SK-N-SH (cell line): ENCODE measurements around the gene SLC12A3. TPM values are rescaled to one million over a fixed set of nuclear protein-coding genes. Genes with fewer than 3 reads are reported as not detected.
A peak's percentile ranks its signal among the peaks of the same experiment; 100 is the strongest.
"Not testable (repeated sequence)": the region's sequence is repeated elsewhere in the genome, so short reads cannot be mapped to it uniquely, and the experiment has no call there.

ENCODE experiments used
- CTCF ChIA-PET: fragments of 300-600, 350-600 bp; formaldehyde crosslinking; extraction: SDS; loops from one replicate; lab custom pipeline; 2021; lab: Yijun Ruan, JAX
- POLR2A ChIA-PET: fragments of 350-600 bp; sonication (Branson Sonifier 250); formaldehyde crosslinking; extraction: SDS; loops from one replicate; lab custom pipeline; 2020; ENCODE audit warnings: antibody characterized with exemption, inconsistent platforms; lab: Yijun Ruan, JAX
- DNase-seq: peaks from one replicate; pipeline ENCODE4 v3.0.0; 2012
- H2AFZ ChIP-seq: fragments of 200-600 bp; sonication (generic); 2 replicates; pipeline ENCODE4 v1.8.1; 2016; ENCODE audit warnings: antibody characterized with exemption, mild to moderate bottlenecking, low read depth
- H3F3A ChIP-seq: fragments of 200-600 bp; sonication (generic); replicated peaks from 2 replicates; pipeline ENCODE3; 2016; ENCODE audit warnings: antibody characterized with exemption, mild to moderate bottlenecking; ENCODE audit not compliant: insufficient read depth
- H3K27ac ChIP-seq, 2 experiments: fragments of 200-500 bp in 1 of 2; fragments of 200-600 bp in 1 of 2; sonication (Bioruptor generic) in 1 of 2; sonication (generic), shearing (Covaris generic) in 1 of 2; 2 replicates each; pipeline versions ENCODE4 v1.5.1 to v1.6.1; 2014 to 2016; ENCODE audit warnings: low read depth in 2 of 2, inconsistent platforms in 1 of 2, low read length in 1 of 2, mild to moderate bottlenecking in 1 of 2, mixed read lengths in 1 of 2
- H3K27me3 ChIP-seq: fragments of 200-600 bp; sonication (generic), shearing (Covaris generic); 2 replicates; pipeline ENCODE4 v1.6.1; 2016; ENCODE audit warnings: mixed run types; ENCODE audit not compliant: insufficient read depth
- H3K36me3 ChIP-seq, 2 experiments: fragments of 200-500 bp in 1 of 2; fragments of 200-600 bp in 1 of 2; sonication (Bioruptor generic) in 1 of 2; sonication (generic) in 1 of 2; replicated peaks in 1 of 2; 2 replicates each; pipeline versions ENCODE3 to v1.5.1; 2014 to 2016; ENCODE audit warnings: low read length in 1 of 2, mild to moderate bottlenecking in 1 of 2; ENCODE audit not compliant: insufficient read depth in 2 of 2, control insufficient read depth in 1 of 2
- H3K4me1 ChIP-seq, 2 experiments: fragments of 200-500 bp in 1 of 2; fragments of 200-600 bp in 1 of 2; sonication (Bioruptor generic) in 1 of 2; sonication (generic), shearing (Covaris generic) in 1 of 2; 2 replicates each; pipeline versions ENCODE4 v1.5.1 to v1.6.1; 2014 to 2016; ENCODE audit warnings: low read depth in 1 of 2, low read length in 1 of 2, mixed run types in 1 of 2; ENCODE audit not compliant: insufficient read depth in 2 of 2, control insufficient read depth in 1 of 2
- H3K4me2 ChIP-seq: fragments of 200-600 bp; sonication (generic), shearing (Covaris generic); 2 replicates; pipeline ENCODE4 v1.6.1; 2017; ENCODE audit warnings: mixed run types
- H3K4me3 ChIP-seq, 2 experiments: fragments of 200-500 bp in 1 of 2; fragments of 200-600 bp in 1 of 2; sonication (Bioruptor generic) in 1 of 2; sonication (generic), shearing (Covaris generic) in 1 of 2; 2 replicates each; pipeline versions ENCODE4 v1.5.1 to v1.8.1; 2014 to 2016; ENCODE audit warnings: low read depth in 2 of 2, inconsistent platforms in 1 of 2, low read length in 1 of 2, mild to moderate bottlenecking in 1 of 2, mixed read lengths in 1 of 2, moderate library complexity in 1 of 2
- H3K79me2 ChIP-seq: fragments of 200-600 bp; sonication (generic); 2 replicates; pipeline ENCODE4 v1.8.1; 2017; ENCODE audit warnings: mild to moderate bottlenecking; ENCODE audit not compliant: insufficient read depth
- H3K9ac ChIP-seq: fragments of 200-600 bp; sonication (generic); 2 replicates; pipeline ENCODE4 v1.6.1; 2017; ENCODE audit warnings: mixed run types
- H3K9me2 ChIP-seq: fragments of 200-600 bp; sonication (generic); 2 replicates; pipeline ENCODE4 v1.6.1; 2017; ENCODE audit warnings: mixed run types
- H3K9me3 ChIP-seq: fragments of 200-600 bp; sonication (generic); 2 replicates; pipeline ENCODE4 v1.6.1; 2017; ENCODE audit warnings: mixed run types, mild to moderate bottlenecking, moderate library complexity
- H4K20me1 ChIP-seq: fragments of 200-600 bp; sonication (generic); 2 replicates; pipeline ENCODE4 v1.6.1; 2017; ENCODE audit warnings: mild to moderate bottlenecking, mixed run types; ENCODE audit not compliant: insufficient read depth
- CHD2 ChIP-seq: fragments of 150-350 bp; IDR thresholded peaks from 2 replicates; pipeline ENCODE4 v1.6.1; 2018; ENCODE audit warnings: low read length; ENCODE audit not compliant: partially characterized antibody
- ELF1 ChIP-seq: IDR thresholded peaks from 2 replicates; pipeline ENCODE4 v1.4.0; 2012
- FOXM1 ChIP-seq: IDR thresholded peaks from 2 replicates; pipeline ENCODE4 v1.4.0; 2012; ENCODE audit warnings: low read depth, mild to moderate bottlenecking
- MEF2A ChIP-seq: IDR thresholded peaks from 2 replicates; pipeline ENCODE4 v1.4.0; 2012; ENCODE audit warnings: low read depth, borderline replicate concordance
- PBX3 ChIP-seq: IDR thresholded peaks from 2 replicates; pipeline ENCODE4; 2012
- TAF1 ChIP-seq: IDR thresholded peaks from 2 replicates; pipeline ENCODE4 v1.6.1; 2012; ENCODE audit warnings: low read depth, mild to moderate bottlenecking, low read length, moderate library complexity, borderline replicate concordance
- TCF12 ChIP-seq: IDR thresholded peaks from 2 replicates; pipeline ENCODE4 v1.4.0; 2012
- USF2 ChIP-seq: fragments of 150-350 bp; IDR thresholded peaks from 2 replicates; pipeline ENCODE4 v1.6.1; 2017; ENCODE audit warnings: antibody characterized with exemption, low read length, low read depth, borderline replicate concordance
- ZBTB33 ChIP-seq: IDR thresholded peaks from 2 replicates; pipeline ENCODE4 v1.4.0; 2012; ENCODE audit warnings: low read depth, borderline replicate concordance
- WGBS: methylation state at CpG from one replicate; pipeline ENCODE4 v1.1.6; 2017; ENCODE audit warnings: low lambda C conversion rate; 5-methylcytosine and 5-hydroxymethylcytosine counted together
- polyA plus RNA-seq, 3 experiments: library from polyadenylated mRNA; depleted of rRNA; stranded (reverse); fragments of >200 nt; gene quantifications; 2 replicates each; pipeline ENCODE4 v1.2.3, GENCODE V29; 2012
- TF ChIP-seq, protein P1 (sequence below): fragments of 200-600 bp; sonication (generic); IDR thresholded peaks from 2 replicates; pipeline ENCODE4 v1.6.1; 2017; ENCODE audit warnings: antibody characterized with exemption, mild to moderate bottlenecking, moderate library complexity

Gene SLC12A3
- polyA plus RNA-seq, 1 of the 3 experiments (the other 2 are of a cell fraction), result not detected

GRCh38 chr16:56932721-56933619 is 68.0 kb downstream of the SLC12A3 start (continued):
- TF ChIP-seq ZBTB33, result no peak
- TF ChIP-seq USF2, result peak; percentile 54; the same call in 1 of the 2 replicates
- no peak for TF ChIP-seq TAF1
- TF ChIP-seq PBX3, result no peak
- TF ChIP-seq CHD2, result no peak
- no peak for TF ChIP-seq ELF1
- TF ChIP-seq, protein P1, sequence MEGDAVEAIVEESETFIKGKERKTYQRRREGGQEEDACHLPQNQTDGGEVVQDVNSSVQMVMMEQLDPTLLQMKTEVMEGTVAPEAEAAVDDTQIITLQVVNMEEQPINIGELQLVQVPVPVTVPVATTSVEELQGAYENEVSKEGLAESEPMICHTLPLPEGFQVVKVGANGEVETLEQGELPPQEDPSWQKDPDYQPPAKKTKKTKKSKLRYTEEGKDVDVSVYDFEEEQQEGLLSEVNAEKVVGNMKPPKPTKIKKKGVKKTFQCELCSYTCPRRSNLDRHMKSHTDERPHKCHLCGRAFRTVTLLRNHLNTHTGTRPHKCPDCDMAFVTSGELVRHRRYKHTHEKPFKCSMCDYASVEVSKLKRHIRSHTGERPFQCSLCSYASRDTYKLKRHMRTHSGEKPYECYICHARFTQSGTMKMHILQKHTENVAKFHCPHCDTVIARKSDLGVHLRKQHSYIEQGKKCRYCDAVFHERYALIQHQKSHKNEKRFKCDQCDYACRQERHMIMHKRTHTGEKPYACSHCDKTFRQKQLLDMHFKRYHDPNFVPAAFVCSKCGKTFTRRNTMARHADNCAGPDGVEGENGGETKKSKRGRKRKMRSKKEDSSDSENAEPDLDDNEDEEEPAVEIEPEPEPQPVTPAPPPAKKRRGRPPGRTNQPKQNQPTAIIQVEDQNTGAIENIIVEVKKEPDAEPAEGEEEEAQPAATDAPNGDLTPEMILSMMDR, result no peak

DNA sequence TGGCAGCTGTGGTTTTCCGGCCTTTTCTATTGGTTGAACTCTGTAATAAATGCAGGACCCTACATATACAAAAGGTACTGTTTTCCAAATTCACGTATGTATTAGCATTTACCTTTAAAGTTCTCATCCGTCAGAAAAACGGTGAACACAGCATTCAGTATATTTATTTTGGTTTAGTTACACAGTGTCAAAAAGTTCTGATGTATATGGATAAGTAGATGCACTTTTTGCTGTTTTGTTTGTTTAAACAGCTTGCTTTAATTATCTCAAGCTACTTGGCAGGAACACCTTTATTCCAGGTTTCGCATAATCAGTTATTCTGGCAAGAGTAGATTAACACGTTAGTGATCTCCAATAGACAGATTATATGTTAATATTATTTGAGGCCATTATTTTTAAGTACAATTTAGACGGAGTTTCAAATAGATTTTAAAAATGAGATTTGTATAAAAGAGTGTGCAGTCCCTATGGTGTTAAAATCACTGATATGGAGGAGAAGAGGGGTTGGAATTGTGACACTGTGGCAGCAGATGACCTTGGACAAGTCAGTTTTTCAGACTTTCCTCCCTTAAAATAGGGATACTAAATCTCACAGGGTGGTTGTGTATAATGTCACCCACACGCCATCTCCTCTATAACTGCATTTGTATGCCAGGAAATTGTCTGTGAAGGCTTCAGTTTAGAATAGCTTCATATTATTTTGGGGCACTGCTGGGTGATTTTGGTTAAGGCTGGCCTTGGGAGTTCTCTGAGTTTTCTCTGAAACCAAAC is 69.0 kb downstream of the SLC12A3 start:
- 46% methylated on average over 8 of the region's 8 CpGs for WGBS
- DNase-seq, result no peak
- Histone ChIP-seq H3K9ac (peak overlapping the region; percentile 88), H3K27me3 (no peaks in the 10 kb centered on the region), H3K27ac (peak overlapping the region in 1 of 2 experiments; percentile 90; a peak in 2 of 4 replicates), H3K4me3 (peak overlapping the region; percentile 84 to 99), H3K36me3 (peaks cover 41 to 46% of the 10 kb centered on the region in 2 experiments), H3K79me2 (peaks cover 69% of the 10 kb centered on the region), H4K20me1 (peaks cover 55% of the 10 kb centered on the region), H3K4me1 (peaks cover 18 to 32% of the 10 kb centered on the region in 2 experiments; a peak in 3 of 4 replicates), H2AFZ (no peak overlapping the region), H3K9me2 (no peaks in the 10 kb centered on the region), H3K4me2 (peak overlapping the region; percentile 66), H3K9me3 (no peaks in the 10 kb centered on the region), H3F3A (peaks cover 14% of the 10 kb centered on the region)
- POLR2A ChIA-PET, result interaction anchor here (0.9 to 5.8 kb wide), 4 partner anchors 10 to 69 kb away, joined by 3 to 43 read pairs (median 4); partner anchors contain the start of gene SLC12A3
- TF ChIP-seq FOXM1, result no peak
- TF ChIP-seq MEF2A, result no peak
- TF ChIP-seq TCF12, result 0 out of 2 replicates have a peak, but pooled peaks have one; percentile 6
- CTCF ChIA-PET, result interaction anchor here (0.9 to 3.6 kb wide), 6 partner anchors 30 to 141 kb away, joined by 3 to 21 read pairs (median 4); no protein-coding TSS in a partner anchor

- not testable (repeated sequence) for H3K9me2 ChIP-seq, H3K9me3 ChIP-seq, DNase-seq, H3K27me3 ChIP-seq, H3K27ac ChIP-seq, H2AFZ ChIP-seq
- Histone ChIP-seq H3K4me2 (peak overlapping the region; percentile 66), H3F3A (peaks cover 14% of the 10 kb centered on the region), H4K20me1 (peaks cover 62% of the 10 kb centered on the region), H3K79me2 (peaks cover 75% of the 10 kb centered on the region), H3K4me3 (peak overlapping the region; percentile 84 to 99), H3K4me1 (peaks cover 18 to 32% of the 10 kb centered on the region in 2 experiments; a peak in 3 of 4 replicates), H3K9ac (peak overlapping the region; percentile 88; the same call in 1 of the 2 replicates), H3K36me3 (peaks cover 47 to 53% of the 10 kb centered on the region in 2 experiments)
- ChIA-PET CTCF (interaction anchor here (0.7 to 3.6 kb wide), 5 partner anchors 60 to 141 kb away, joined by 3 to 21 read pairs (median 6); no protein-coding TSS in a partner anchor), POLR2A (interaction anchor here (1.4 to 5.8 kb wide), 2 partner anchors 9 to 59 kb away, joined by 4 to 43 read pairs; no protein-coding TSS in a partner anchor)
- 98% methylated on average over 8 of the region's 8 CpGs for WGBS
These were observed 69.7 kb downstream of the SLC12A3 start for GRCh38 chr16:56934599-56935145.
